GM18502 (cell line): ENCODE data around the gene PRUNE2.
A peak's percentile ranks its signal among the peaks of the same experiment; 100 is the strongest.

Source experiments
- ATAC-seq: cut with Tn5 transposase; IDR thresholded peaks from one replicate; pipeline ENCODE4 v1.9.1; 2021; ENCODE audit warnings: mild to moderate bottlenecking; ENCODE audit not compliant: unreplicated experiment, poor library complexity

Gene PRUNE2

DNA sequence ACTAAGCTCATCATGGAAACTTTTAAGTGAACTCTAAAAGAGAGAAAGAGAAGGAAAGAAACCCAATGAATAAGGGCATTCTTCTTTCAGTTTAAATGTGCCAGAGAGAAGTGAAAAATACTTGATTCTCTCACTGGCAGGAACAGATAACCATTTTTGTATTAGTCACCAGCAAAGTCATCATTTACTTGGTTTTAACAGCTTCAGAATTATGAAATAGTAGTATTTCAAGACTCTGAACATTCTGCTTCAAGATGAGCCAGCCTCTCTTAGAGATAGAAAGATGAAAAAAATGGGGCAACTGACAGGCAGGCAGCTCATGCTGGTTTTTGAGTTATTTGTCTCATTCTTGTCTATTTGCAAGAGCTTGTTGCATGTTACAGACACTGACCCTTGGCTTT lies 343.4 kb downstream of the PRUNE2 start:
- ATAC-seq: peak; percentile 76

DNA sequence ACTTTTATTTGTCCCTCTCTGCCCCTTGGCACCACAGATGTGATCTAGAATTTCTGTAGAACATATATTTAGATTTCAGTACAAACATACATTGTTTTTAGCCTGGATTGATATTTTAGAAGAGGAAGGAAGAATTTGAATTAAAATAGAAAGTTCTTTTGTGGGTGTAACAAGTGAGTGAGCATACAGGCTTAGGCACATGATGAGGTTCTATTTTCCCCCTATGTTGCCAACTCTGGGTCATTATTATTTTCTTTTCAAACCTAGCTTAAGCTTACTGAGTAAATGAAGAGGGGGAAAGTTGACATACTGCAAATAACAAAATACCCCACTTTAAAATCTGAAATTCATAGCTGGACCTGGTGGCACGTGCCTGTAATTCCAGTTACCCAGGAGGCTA lies 344.0 kb downstream of the PRUNE2 start:
- ATAC-seq: peak; percentile 25
